ENCODE results near the gene KIAA1671.

KIAA1671 gene

GRCh38 chr22:24953384-24954113 lies 1.0 kb downstream of the KIAA1671 start:
- DNase-seq: no peak

GRCh38 chr22:24954114-24954463 lies 1.6 kb downstream of the KIAA1671 start:
- no peak for DNase-seq

GRCh38 chr22:24954856-24955255 lies 2.3 kb downstream of the KIAA1671 start:
- no peak for DNase-seq

- DNase-seq: no peak
These were observed 4.5 kb downstream of the KIAA1671 start for GRCh38 chr22:24957043-24957442.

GRCh38 chr22:24961217-24961844 lies 8.8 kb downstream of the KIAA1671 start:
- no peak for DNase-seq

GRCh38 chr22:24962094-24962493 lies 9.6 kb downstream of the KIAA1671 start:
- DNase-seq: no peak

GRCh38 chr22:24962835-24963234 lies 10.3 kb downstream of the KIAA1671 start:
- no peak for DNase-seq

GRCh38 chr22:24964441-24964840 lies 11.9 kb downstream of the KIAA1671 start:
- DNase-seq: no peak

GRCh38 chr22:24965822-24966626 lies 13.5 kb downstream of the KIAA1671 start:
- DNase-seq: no peak

GRCh38 chr22:24968066-24968561 lies 15.6 kb downstream of the KIAA1671 start:
- DNase-seq: no peak

- no peak for DNase-seq
These were observed 17.2 kb downstream of the KIAA1671 start for GRCh38 chr22:24969560-24970301.

- DNase-seq: no peak
These were observed 19.9 kb downstream of the KIAA1671 start for GRCh38 chr22:24972369-24972768.

- no peak for DNase-seq
These were observed 21.4 kb downstream of the KIAA1671 start for GRCh38 chr22:24973872-24974271.

- no peak for DNase-seq
These were observed 22.7 kb downstream of the KIAA1671 start for GRCh38 chr22:24975125-24975640.

- DNase-seq: no peak
These were observed 23.4 kb downstream of the KIAA1671 start for GRCh38 chr22:24975813-24976341.

- DNase-seq: no peak
These were observed 24.1 kb downstream of the KIAA1671 start for GRCh38 chr22:24976442-24977218.

GRCh38 chr22:24977370-24978221 lies 25.1 kb downstream of the KIAA1671 start:
- no peak for DNase-seq

- no peak for DNase-seq
These were observed 25.8 kb downstream of the KIAA1671 start for GRCh38 chr22:24978308-24978707.

- no peak for DNase-seq
These were observed 28.6 kb downstream of the KIAA1671 start for GRCh38 chr22:24981066-24981465.

GRCh38 chr22:24981656-24982055 lies 29.1 kb downstream of the KIAA1671 start:
- DNase-seq: no peak

All from NCI-H187 (cell line).